ENCODE data around the gene HMCN2.

The HMCN2 gene

GRCh38 chr9:130442746-130443455 is 177.3 kb downstream of the HMCN2 start:
- no peak for DNase-seq

GRCh38 chr9:130443456-130443801 is 177.9 kb downstream of the HMCN2 start:
- DNase-seq: no peak

- DNase-seq: no peak
Observed at GRCh38 chr9:130443840-130444492, 178.4 kb downstream of the HMCN2 start.

GRCh38 chr9:130444565-130445221 is 179.1 kb downstream of the HMCN2 start, which contains the start of gene ASS1:
Gene ASS1, plus strand, starts transcription at chr9:130444961. Its CDS starts 7,268 bp downstream, at chr9:130452229.
- DNase-seq: no peak

GRCh38 chr9:130445268-130445983 is 179.9 kb downstream of the HMCN2 start:
- DNase-seq: no peak

GRCh38 chr9:130446101-130446861 is 180.7 kb downstream of the HMCN2 start:
- DNase-seq: peak in 1 of 2 experiments; percentile 24

GRCh38 chr9:130447193-130447816 is 181.7 kb downstream of the HMCN2 start:
- DNase-seq: no peak

GRCh38 chr9:130448035-130448624 is 182.6 kb downstream of the HMCN2 start:
- peak; percentile 18 to 32 for DNase-seq

- no peak for DNase-seq
Observed at GRCh38 chr9:130448771-130449603, 183.4 kb downstream of the HMCN2 start.

GRCh38 chr9:130450344-130451003 is 184.9 kb downstream of the HMCN2 start:
- DNase-seq: no peak

- no peak for DNase-seq
Observed at GRCh38 chr9:130451004-130451390, 185.4 kb downstream of the HMCN2 start.

GRCh38 chr9:130451509-130452388 is 186.2 kb downstream of the HMCN2 start:
- DNase-seq: peak in 1 of 2 experiments; percentile 1

GRCh38 chr9:130452835-130453234 is 187.3 kb downstream of the HMCN2 start:
- DNase-seq: no peak

- no peak for DNase-seq
Observed at GRCh38 chr9:130453487-130453886, 187.9 kb downstream of the HMCN2 start.

- DNase-seq: no peak
Observed at GRCh38 chr9:130454096-130454811, 188.7 kb downstream of the HMCN2 start.

- no peak for DNase-seq
Observed at GRCh38 chr9:130454812-130455325, 189.3 kb downstream of the HMCN2 start.

- no peak for DNase-seq
Observed at GRCh38 chr9:130458027-130458803, 192.7 kb downstream of the HMCN2 start.

GRCh38 chr9:130458804-130459067 is 193.2 kb downstream of the HMCN2 start:
- no peak for DNase-seq
